ENCODE data around the gene ASTN2. TPM values are rescaled to one million over a fixed set of nuclear protein-coding genes. Genes with fewer than 3 reads are reported as not detected.
A peak's percentile ranks its signal among the peaks of the same experiment; 100 is the strongest.

Gene ASTN2
- total and polyA plus RNA-seq, 9 of the 15 experiments (the other 6 are each of a cell fraction or from before 2014, with no cell fraction given) = 0.56 to 3.5 (median 1.9) TPM

DNA sequence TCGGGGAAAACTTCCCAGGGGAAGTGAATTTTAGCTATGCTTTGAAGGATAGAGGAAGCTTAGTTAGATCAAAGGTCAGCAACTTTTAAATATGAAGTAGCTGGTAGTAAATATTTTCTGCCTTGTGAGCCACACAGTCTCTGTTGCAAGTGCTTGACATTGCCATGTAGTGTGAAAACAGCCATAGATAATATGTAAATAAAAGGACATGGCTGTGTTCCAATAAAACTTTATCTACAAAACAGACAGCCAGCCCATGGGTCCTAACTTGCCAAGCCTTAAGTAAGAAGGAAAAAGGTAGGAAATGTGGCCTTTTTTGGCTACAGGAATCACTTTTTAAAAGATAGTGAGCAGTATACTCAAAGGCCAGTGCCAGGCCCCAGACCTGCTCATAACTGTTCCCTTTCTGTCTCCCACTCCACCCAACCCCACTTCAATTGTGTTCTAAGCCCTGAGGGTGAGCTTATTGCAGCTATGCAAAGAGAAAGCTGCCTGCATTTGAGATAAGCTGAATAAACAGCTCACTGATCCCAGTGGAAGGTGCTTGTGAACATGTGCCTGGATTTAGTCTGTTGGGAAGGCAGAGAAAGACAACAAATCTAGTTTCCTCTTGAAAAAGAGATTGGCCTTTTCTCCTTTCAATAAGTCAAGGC lies 840.7 kb downstream of the ASTN2 start:
- FAIRE-seq = no peak
- Histone ChIP-seq H3K79me2 (ENCODE audit: control insufficient read depth, insufficient read depth, low read length) (no peaks in the 10 kb centered on the region), H3K9me1 (ENCODE audit: control insufficient read depth, insufficient read depth, low read length) (no peaks in the 10 kb centered on the region), H3K4me2 (ENCODE audit: insufficient read depth, low read length) (no peak overlapping the region), H3K4me3 (no peak overlapping the region), H3K36me3 (ENCODE audit: control insufficient read depth, insufficient read depth, low read length) (no peaks in the 10 kb centered on the region), H3K4me1 (replicated peaks in 1 of 2; ENCODE audit: control insufficient read depth in 2 of 2, insufficient read depth in 2 of 2, low read length in 2 of 2) (0 out of 5 replicates have a peak, but pooled peaks cover 6 to 8% of the 10 kb centered on the region in 2 experiments), H3K9ac (ENCODE audit: insufficient read depth in 1 of 2, low read depth in 2 of 2, low read length in 2 of 2) (no peak overlapping the region), H2AFZ (ENCODE audit: low read depth, low read length) (no peak overlapping the region), H3K27ac (ENCODE audit: extremely low read depth, low read depth, low read length) (no peak overlapping the region), H3K27me3 (ENCODE audit: control insufficient read depth in 2 of 2, insufficient read depth in 2 of 2, low read length in 2 of 2) (no peaks in the 10 kb centered on the region), H4K20me1 (replicated peaks; ENCODE audit: control insufficient read depth, insufficient read depth, low read length) (no peaks in the 10 kb centered on the region; the same call in 1 of the 2 replicates), H3K9me3 (replicated peaks; ENCODE audit: control insufficient read depth, insufficient read depth, low read depth, low read length) (no peaks in the 10 kb centered on the region; the same call in 1 of the 2 replicates)
- ChIA-PET POLR2A (interaction anchor here (0.6 kb wide), 1 partner anchor 368 kb away, joined by 3 read pairs; no protein-coding TSS in a partner anchor), CTCF (ENCODE audit: low intra/inter-chr PET ratio) (no interaction called here)
- BruUV-seq (replicated peaks) = no TSS peak
- in situ Hi-C loops (cut with MboI) = loop anchor here (5.0 kb wide), 2 partner anchors 422 to 982 kb away; partner anchors contain the start of gene PAPPA
- WGBS (ENCODE audit: insufficient coverage, low coverage, missing lambda C conversion rate) = 11% methylated on average over 1 of the region's 1 CpG
- DNase-seq (ENCODE audit: extremely low read depth in 1 of 4, low spot score in 3 of 4) = no peak
- intact Hi-C loops (cut with micrococcal nuclease) = loop anchor here (5.0 to 10.0 kb wide), 3 partner anchors 88 to 359 kb away; no protein-coding TSS in a partner anchor
- no peak for ATAC-seq
- TF ChIP-seq ZFP1 (CRISPR knock-in tag; IDR thresholded peaks at IDR 0.05) = no peak
- peak; percentile 10; the same call in 1 of the 2 replicates for TF ChIP-seq C11orf30 (IDR thresholded peaks at IDR 0.05; ENCODE audit: low read depth)
- TF ChIP-seq ETV1 (tag; conservative IDR thresholded peaks at IDR 0.05; ENCODE audit: low read depth) = no peak
- TF ChIP-seq JUND (IDR thresholded peaks at IDR 0.05; ENCODE audit: borderline replicate concordance, low read depth, low read length) = no peak
- TF ChIP-seq JUND (tag; IDR thresholded peaks at IDR 0.05; ENCODE audit: borderline replicate concordance, low read depth, low read length) = peak; percentile 44; the same call in 1 of the 3 replicates
- TF ChIP-seq RCOR1 (IDR thresholded peaks at IDR 0.05; ENCODE audit: borderline replicate concordance in 1 of 2, low read depth in 2 of 2, low read length in 2 of 2) = 0 out of 4 replicates have a peak, but pooled peaks of 1 of the 2 experiments have one; percentile 12
- TF ChIP-seq SETDB1 (IDR thresholded peaks at IDR 0.05; ENCODE audit: low read length) = no peak
- TF ChIP-seq, protein P1, sequence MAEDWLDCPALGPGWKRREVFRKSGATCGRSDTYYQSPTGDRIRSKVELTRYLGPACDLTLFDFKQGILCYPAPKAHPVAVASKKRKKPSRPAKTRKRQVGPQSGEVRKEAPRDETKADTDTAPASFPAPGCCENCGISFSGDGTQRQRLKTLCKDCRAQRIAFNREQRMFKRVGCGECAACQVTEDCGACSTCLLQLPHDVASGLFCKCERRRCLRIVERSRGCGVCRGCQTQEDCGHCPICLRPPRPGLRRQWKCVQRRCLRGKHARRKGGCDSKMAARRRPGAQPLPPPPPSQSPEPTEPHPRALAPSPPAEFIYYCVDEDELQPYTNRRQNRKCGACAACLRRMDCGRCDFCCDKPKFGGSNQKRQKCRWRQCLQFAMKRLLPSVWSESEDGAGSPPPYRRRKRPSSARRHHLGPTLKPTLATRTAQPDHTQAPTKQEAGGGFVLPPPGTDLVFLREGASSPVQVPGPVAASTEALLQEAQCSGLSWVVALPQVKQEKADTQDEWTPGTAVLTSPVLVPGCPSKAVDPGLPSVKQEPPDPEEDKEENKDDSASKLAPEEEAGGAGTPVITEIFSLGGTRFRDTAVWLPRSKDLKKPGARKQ (CRISPR knock-in tag; IDR thresholded peaks at IDR 0.05) = no peak
- peak in 1 of 2 experiments; percentile 82; a peak in 2 of 4 replicates for TF ChIP-seq FOXA3 (CRISPR knock-in tag; conservative IDR thresholded peaks at IDR 0.05 in 1 of 2, IDR thresholded peaks at IDR 0.05 in 1 of 2)

All from K562 (cell line).